Activated CD4-positive, alpha-beta memory T cell treated with anti-CD3 and anti-CD28 coated beads for 36 hours (primary cell): ENCODE results near the gene ARL6IP4. TPM values are rescaled to one million over a fixed set of nuclear protein-coding genes. Genes with fewer than 3 reads are reported as not detected.

Source experiments
- CTCF ChIA-PET: fragments of 350-600 bp; sonication (Branson Sonifier 250); formaldehyde crosslinking; loops from one replicate; lab custom pipeline; 2021; ENCODE audit warnings: antibody characterized with exemption, inconsistent platforms; lab: Charles Lee
- POLR2A ChIA-PET: fragments of 350-600 bp; sonication (Branson Sonifier 250); formaldehyde crosslinking; loops from one replicate; lab custom pipeline; 2021; ENCODE audit warnings: antibody characterized with exemption; lab: Charles Lee
- DNase-seq: peaks from one replicate; pipeline ENCODE4 v3.0.0-alpha.2; 2020
- H3K27ac Mint-ChIP-seq: one replicate; pipeline ENCODE4 v1.8.0; 2021; ENCODE audit warnings: mixed read lengths
- H3K27me3 Mint-ChIP-seq: one replicate; pipeline ENCODE4 v1.8.0; 2021; ENCODE audit warnings: mixed read lengths
- H3K36me3 Mint-ChIP-seq: one replicate; pipeline ENCODE4 v1.8.0; 2021; ENCODE audit warnings: mixed read lengths
- H3K4me1 Mint-ChIP-seq: one replicate; pipeline ENCODE4 v1.8.0; 2021; ENCODE audit warnings: low read depth, mixed read lengths
- H3K4me3 Mint-ChIP-seq: one replicate; pipeline ENCODE4 v1.8.0; 2021; ENCODE audit warnings: mild to moderate bottlenecking, mixed read lengths
- H3K9me3 Mint-ChIP-seq: one replicate; pipeline ENCODE4 v1.8.0; 2021; ENCODE audit warnings: mixed read lengths
- intact Hi-C: fragments of 100-400 bp; cut with micrococcal nuclease; formaldehyde crosslinking; loops from one replicate; pipeline ENCODE4 v1.15.1; 2023
- total RNA-seq, 2 experiments: library from RNA; stranded (reverse); gene quantifications; one replicate each; pipeline ENCODE4 v1.2.3, GENCODE V29; 2021

The ARL6IP4 gene
- total RNA-seq, 2 experiments from 2014 or later: 180 to 188 TPM

DNA sequence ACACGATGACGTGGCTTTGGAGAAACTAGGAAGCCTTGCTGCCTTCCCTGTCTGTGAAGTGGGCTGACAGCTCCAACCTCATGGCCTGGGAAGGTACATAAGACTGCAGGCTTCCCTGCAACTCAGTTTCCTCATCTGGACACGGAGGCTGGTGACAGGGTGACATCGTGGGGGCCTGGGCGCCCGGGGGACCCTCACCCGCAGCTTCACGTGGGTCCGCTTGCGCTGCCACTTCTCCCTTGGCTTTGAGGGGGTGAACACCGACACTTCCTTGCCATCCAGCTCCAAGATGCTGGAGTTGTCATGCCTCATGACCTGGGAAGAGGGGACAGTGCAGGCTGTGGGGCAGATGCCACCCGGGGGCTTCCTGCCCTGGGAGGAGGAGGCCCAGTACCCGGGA lies 7.6 kb downstream of the ARL6IP4 start:
- no peaks in the 10 kb centered on the region for H3K36me3 Mint-ChIP-seq
- ChIA-PET CTCF (no interaction called here), POLR2A (no interaction called here)
- no peak overlapping the region for H3K27ac Mint-ChIP-seq
- H3K9me3 Mint-ChIP-seq: no peaks in the 10 kb centered on the region
- DNase-seq: no peak
- no peak overlapping the region for H3K4me3 Mint-ChIP-seq
- H3K27me3 Mint-ChIP-seq: no peaks in the 10 kb centered on the region
- H3K4me1 Mint-ChIP-seq: peaks cover 8% of the 10 kb centered on the region
- intact Hi-C loops: no loop called here

GRCh38 chr12:122988612-122989212 lies 8.2 kb downstream of the ARL6IP4 start:
- no peak overlapping the region for H3K27ac Mint-ChIP-seq
- no peaks in the 10 kb centered on the region for H3K36me3 Mint-ChIP-seq
- no peaks in the 10 kb centered on the region for H3K27me3 Mint-ChIP-seq
- POLR2A ChIA-PET: no interaction called here
- no peak overlapping the region for H3K4me3 Mint-ChIP-seq
- DNase-seq: no peak
- peaks cover 10% of the 10 kb centered on the region for H3K4me1 Mint-ChIP-seq
- H3K9me3 Mint-ChIP-seq: no peaks in the 10 kb centered on the region
- CTCF ChIA-PET: interaction anchor here (1.6 kb wide), 1 partner anchor 250 kb away, joined by 4 read pairs; no protein-coding TSS in a partner anchor
- intact Hi-C loops: no loop called here

DNA sequence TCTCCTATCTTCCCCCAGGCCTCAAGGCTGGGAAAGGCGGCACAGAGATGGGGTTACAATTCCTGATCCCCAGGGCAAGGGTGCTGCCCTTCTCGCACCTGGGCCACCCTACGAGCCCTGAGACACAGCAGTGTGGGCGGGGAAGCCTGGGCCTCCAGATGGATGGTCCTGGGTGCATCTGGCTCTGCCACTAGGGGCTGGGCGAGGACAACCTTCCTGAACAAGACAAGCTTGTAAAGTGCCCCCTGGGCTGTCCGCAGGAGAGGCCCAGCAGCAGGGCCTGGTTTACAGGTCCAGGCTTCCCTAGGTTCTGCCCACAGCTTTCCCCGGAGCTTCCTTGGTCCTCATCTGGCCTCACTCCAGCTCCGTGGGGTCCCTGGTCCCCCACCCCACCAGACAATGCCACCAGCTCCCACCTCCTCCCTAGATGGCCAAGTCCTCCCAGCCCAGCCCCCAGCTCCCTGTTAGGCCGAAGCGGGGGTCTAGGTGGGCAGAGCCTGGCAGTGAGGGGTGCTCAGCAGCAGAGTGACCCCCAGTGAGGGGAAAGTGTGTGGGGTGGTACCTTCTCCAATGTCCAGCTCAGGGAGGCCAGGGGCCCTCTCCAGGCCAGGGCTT lies 8.9 kb downstream of the ARL6IP4 start:
- DNase-seq: no peak
- POLR2A ChIA-PET: no interaction called here
- Mint-ChIP-seq H3K36me3 (no peaks in the 10 kb centered on the region), H3K4me1 (peaks cover 8% of the 10 kb centered on the region), H3K27me3 (no peaks in the 10 kb centered on the region), H3K9me3 (no peaks in the 10 kb centered on the region), H3K4me3 (no peak overlapping the region), H3K27ac (no peak overlapping the region)
- CTCF ChIA-PET: interaction anchor here (1.5 to 1.6 kb wide), 2 partner anchors 54 to 249 kb away, joined by 3 to 4 read pairs; no protein-coding TSS in a partner anchor
- intact Hi-C loops: no loop called here

DNA sequence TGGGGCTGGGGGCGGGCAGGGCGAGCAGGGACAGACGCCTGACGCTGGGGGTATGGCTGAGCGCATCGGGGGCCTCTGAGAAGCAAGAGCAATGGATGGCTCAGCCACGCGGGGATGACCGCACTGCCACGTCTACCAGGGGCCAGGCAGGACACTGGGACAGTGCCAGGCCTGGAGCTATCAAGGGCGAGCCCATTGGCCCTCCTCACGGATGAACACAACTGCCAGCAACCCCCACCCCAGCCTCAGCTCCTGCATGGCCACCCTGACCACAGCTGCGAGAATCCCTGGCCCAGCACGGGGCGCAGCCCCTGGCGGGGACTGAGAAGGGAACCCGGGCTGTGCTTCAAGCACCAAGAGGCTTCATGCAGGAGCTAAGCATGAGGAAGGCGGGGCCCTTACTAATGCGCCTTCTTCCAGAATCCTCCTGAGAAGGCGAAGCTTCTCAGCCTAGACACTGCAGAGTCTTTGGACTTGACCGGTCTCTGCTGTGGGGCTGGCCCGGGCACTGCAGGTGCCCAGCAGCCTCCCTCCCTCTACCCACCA lies 9.5 kb downstream of the ARL6IP4 start:
- Mint-ChIP-seq H3K36me3 (no peaks in the 10 kb centered on the region), H3K27ac (no peak overlapping the region), H3K9me3 (no peaks in the 10 kb centered on the region), H3K27me3 (no peaks in the 10 kb centered on the region), H3K4me3 (no peak overlapping the region), H3K4me1 (peaks cover 8% of the 10 kb centered on the region)
- intact Hi-C loops: no loop called here
- ChIA-PET POLR2A (no interaction called here), CTCF (interaction anchor here (0.5 to 1.6 kb wide), 3 partner anchors 54 to 248 kb away, joined by 3 to 4 read pairs (median 3); no protein-coding TSS in a partner anchor)
- no peak for DNase-seq

- ChIA-PET POLR2A (no interaction called here), CTCF (interaction anchor here (0.5 to 1.5 kb wide), 2 partner anchors 53 to 245 kb away, joined by 3 read pairs; no protein-coding TSS in a partner anchor)
- no peaks in the 10 kb centered on the region for H3K27me3 Mint-ChIP-seq
- intact Hi-C loops: no loop called here
- no peak overlapping the region for H3K4me3 Mint-ChIP-seq
- H3K4me1 Mint-ChIP-seq: peaks cover 8% of the 10 kb centered on the region
- no peaks in the 10 kb centered on the region for H3K9me3 Mint-ChIP-seq
- no peak for DNase-seq
- no peaks in the 10 kb centered on the region for H3K36me3 Mint-ChIP-seq
- H3K27ac Mint-ChIP-seq: no peak overlapping the region
Measured at GRCh38 chr12:122990561-122990960, 10.1 kb downstream of the ARL6IP4 start.

- Mint-ChIP-seq H3K4me1 (peaks cover 8% of the 10 kb centered on the region), H3K27me3 (no peaks in the 10 kb centered on the region), H3K27ac (no peak overlapping the region), H3K4me3 (no peak overlapping the region), H3K9me3 (no peaks in the 10 kb centered on the region), H3K36me3 (no peaks in the 10 kb centered on the region)
- intact Hi-C loops: no loop called here
- no peak for DNase-seq
- ChIA-PET POLR2A (interaction anchor here (0.5 kb wide), 1 partner anchor 272 kb away, joined by 4 read pairs; no protein-coding TSS in a partner anchor), CTCF (interaction anchor here (1.5 kb wide), 1 partner anchor 52 kb away, joined by 3 read pairs; no protein-coding TSS in a partner anchor)
Measured at GRCh38 chr12:122990961-122991622, 10.6 kb downstream of the ARL6IP4 start.

GRCh38 chr12:122991623-122992275 lies 11.3 kb downstream of the ARL6IP4 start:
- ChIA-PET CTCF (no interaction called here), POLR2A (interaction anchor here (0.5 to 0.6 kb wide), 2 partner anchors 120 to 271 kb away, joined by 3 to 4 read pairs; no protein-coding TSS in a partner anchor)

GRCh38 chr12:122992386-122992785 lies 11.9 kb downstream of the ARL6IP4 start:
- H3K27me3 Mint-ChIP-seq: no peaks in the 10 kb centered on the region
- ChIA-PET CTCF (no interaction called here), POLR2A (interaction anchor here (0.6 kb wide), 1 partner anchor 121 kb away, joined by 3 read pairs; no protein-coding TSS in a partner anchor)
- intact Hi-C loops: no loop called here
- peaks cover 8% of the 10 kb centered on the region for H3K4me1 Mint-ChIP-seq
- H3K9me3 Mint-ChIP-seq: no peaks in the 10 kb centered on the region
- H3K4me3 Mint-ChIP-seq: no peak overlapping the region
- DNase-seq: no peak
- no peaks in the 10 kb centered on the region for H3K36me3 Mint-ChIP-seq
- no peak overlapping the region for H3K27ac Mint-ChIP-seq

More at GRCh38 chr12:122991623-122992275, 11.3 kb downstream of the ARL6IP4 start:
- intact Hi-C loops: no loop called here
- H3K9me3 Mint-ChIP-seq: no peaks in the 10 kb centered on the region
- no peak overlapping the region for H3K27ac Mint-ChIP-seq
- no peaks in the 10 kb centered on the region for H3K27me3 Mint-ChIP-seq
- H3K4me3 Mint-ChIP-seq: no peak overlapping the region
- H3K4me1 Mint-ChIP-seq: peaks cover 8% of the 10 kb centered on the region
- no peak for DNase-seq
- no peaks in the 10 kb centered on the region for H3K36me3 Mint-ChIP-seq

DNA sequence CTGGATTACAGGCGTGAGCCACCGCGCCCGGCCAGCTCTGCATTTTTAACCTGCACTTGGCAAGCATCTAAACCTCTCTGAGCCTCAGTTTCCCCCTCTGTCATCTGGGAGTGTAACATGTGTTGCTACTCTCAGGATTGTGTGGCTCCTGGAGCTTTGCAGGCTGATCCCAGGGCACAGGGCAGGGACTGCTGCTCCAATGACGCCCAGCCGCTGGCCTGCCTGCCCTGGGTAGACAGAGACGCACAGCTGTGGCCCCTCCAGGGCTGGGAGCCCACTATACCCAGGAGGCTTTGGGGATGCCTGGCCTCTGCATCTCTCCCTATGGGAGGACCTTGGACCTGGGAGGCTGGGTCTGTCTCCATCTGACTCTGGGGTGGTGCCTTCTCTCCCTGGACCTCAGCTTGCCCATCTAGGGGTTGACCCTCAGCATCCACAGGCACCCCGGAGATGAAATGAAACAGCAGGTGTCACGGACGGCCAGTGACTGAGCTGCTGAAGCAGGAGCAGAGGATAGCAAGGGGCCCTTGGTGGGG lies 13.7 kb downstream of the ARL6IP4 start:
- Mint-ChIP-seq H3K36me3 (no peaks in the 10 kb centered on the region), H3K9me3 (no peaks in the 10 kb centered on the region), H3K4me3 (no peak overlapping the region), H3K27ac (no peak overlapping the region), H3K27me3 (no peaks in the 10 kb centered on the region), H3K4me1 (peaks cover 8% of the 10 kb centered on the region)
- DNase-seq: no peak
- ChIA-PET POLR2A (no interaction called here), CTCF (interaction anchor here (0.6 kb wide), 1 partner anchor 244 kb away, joined by 3 read pairs; no protein-coding TSS in a partner anchor)
- intact Hi-C loops: no loop called here

DNA sequence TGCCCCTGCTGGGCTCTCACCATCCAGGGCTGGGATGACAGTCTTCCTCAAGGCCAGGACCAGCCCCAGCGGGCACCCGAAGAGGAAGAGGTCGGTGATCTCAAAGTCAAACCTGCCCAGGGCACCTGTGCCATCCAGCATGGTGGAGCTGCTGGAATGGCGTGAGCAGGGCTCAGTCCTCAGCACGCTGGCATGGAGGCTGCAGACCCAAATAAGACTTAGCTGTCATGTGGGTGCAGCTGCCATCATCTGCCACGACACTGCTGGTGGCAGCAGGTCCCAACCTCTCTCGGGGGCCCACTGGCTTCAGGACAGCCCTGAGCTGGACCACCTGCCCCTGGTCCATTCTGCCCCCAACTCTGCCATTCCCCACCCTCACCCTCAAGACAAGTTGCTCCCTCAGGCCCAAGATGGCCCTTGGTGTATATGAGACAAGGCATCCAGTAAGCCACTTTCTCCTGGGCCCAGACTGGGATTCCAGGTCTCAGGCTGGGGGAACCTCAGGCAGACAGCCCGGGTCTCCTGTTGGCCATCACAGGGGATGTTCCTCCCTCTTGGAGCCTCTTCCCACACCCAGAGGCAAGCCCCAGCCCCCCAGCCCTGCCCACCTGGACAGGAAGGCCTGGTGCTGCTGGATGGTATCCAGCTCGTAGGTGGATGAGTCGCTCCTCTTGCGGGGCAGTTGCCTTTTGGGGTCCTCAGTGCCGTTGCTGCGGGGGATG lies 14.5 kb downstream of the ARL6IP4 start:
- Mint-ChIP-seq H3K36me3 (no peaks in the 10 kb centered on the region), H3K4me3 (no peak overlapping the region), H3K27me3 (no peaks in the 10 kb centered on the region), H3K9me3 (no peaks in the 10 kb centered on the region), H3K4me1 (peaks cover 8% of the 10 kb centered on the region), H3K27ac (no peak overlapping the region)
- POLR2A ChIA-PET: interaction anchor here (0.6 kb wide), 1 partner anchor 157 kb away, joined by 3 read pairs; no protein-coding TSS in a partner anchor
- CTCF ChIA-PET: no interaction called here
- no peak for DNase-seq
- intact Hi-C loops: no loop called here
